ENCODE measurements around the gene CFAP61. TPM values are rescaled to one million over a fixed set of nuclear protein-coding genes. Genes with fewer than 3 reads are reported as not detected.

Gene CFAP61
- polyA plus RNA-seq, 1 of the 3 experiments (the other 2 are of a cell fraction) = 0.26 TPM

GRCh38 chr20:20340443-20340842 lies 288.1 kb downstream of the CFAP61 start:
- ChIA-PET CTCF (interaction anchor here (1.7 to 2.5 kb wide), 2 partner anchors 20 to 103 kb away, joined by 6 to 10 read pairs; no protein-coding TSS in a partner anchor), POLR2A (no interaction called here)
- Histone ChIP-seq H3K9ac (no peak overlapping the region), H3K27ac (ENCODE audit: low read depth in 2 of 2, low read length in 1 of 2) (no peak overlapping the region), H3K4me1 (ENCODE audit: control insufficient read depth in 1 of 2, insufficient read depth in 2 of 2, low read depth in 1 of 2, low read length in 1 of 2) (peaks cover 0 to 13% of the 10 kb centered on the region in 2 experiments; a peak in 2 of 4 replicates), H3K4me2 (no peak overlapping the region), H3K9me2 (no peaks in the 10 kb centered on the region), H3K27me3 (ENCODE audit: insufficient read depth) (no peaks in the 10 kb centered on the region; the same call in 1 of the 2 replicates), H2AFZ (ENCODE audit: low read depth) (no peak overlapping the region), H4K20me1 (ENCODE audit: insufficient read depth) (no peaks in the 10 kb centered on the region), H3K36me3 (replicated peaks in 1 of 2; ENCODE audit: control insufficient read depth in 1 of 2, insufficient read depth in 2 of 2, low read length in 1 of 2) (no peaks in the 10 kb centered on the region), H3K79me2 (ENCODE audit: insufficient read depth) (no peaks in the 10 kb centered on the region), H3F3A (replicated peaks; ENCODE audit: insufficient read depth) (no peaks in the 10 kb centered on the region), H3K4me3 (ENCODE audit: low read depth in 2 of 2, low read length in 1 of 2) (no peak overlapping the region), H3K9me3 (no peaks in the 10 kb centered on the region)
- no peak for DNase-seq
- WGBS (ENCODE audit: low lambda C conversion rate) = 31% methylated on average over 14 of the region's 16 CpGs
- TF ChIP-seq TAF1 (IDR thresholded peaks at IDR 0.05; ENCODE audit: borderline replicate concordance, low read depth, low read length) = no peak
- TF ChIP-seq RCOR1 (IDR thresholded peaks at IDR 0.05; ENCODE audit: low read length) = no peak
- TF ChIP-seq POLR2AphosphoS5 (IDR thresholded peaks at IDR 0.05; ENCODE audit: low read depth, low read length) = no peak

- Histone ChIP-seq H3K9ac (no peak overlapping the region), H3K9me3 (no peaks in the 10 kb centered on the region), H3K4me3 (ENCODE audit: low read depth in 2 of 2, low read length in 1 of 2) (no peak overlapping the region), H3K4me1 (ENCODE audit: control insufficient read depth in 1 of 2, insufficient read depth in 2 of 2, low read depth in 1 of 2, low read length in 1 of 2) (peaks cover 0 to 13% of the 10 kb centered on the region in 2 experiments; a peak in 2 of 4 replicates), H3K36me3 (replicated peaks in 1 of 2; ENCODE audit: control insufficient read depth in 1 of 2, insufficient read depth in 2 of 2, low read length in 1 of 2) (no peaks in the 10 kb centered on the region), H2AFZ (ENCODE audit: low read depth) (no peak overlapping the region), H3K27me3 (ENCODE audit: insufficient read depth) (no peaks in the 10 kb centered on the region; the same call in 1 of the 2 replicates), H3F3A (replicated peaks; ENCODE audit: insufficient read depth) (no peaks in the 10 kb centered on the region), H3K27ac (ENCODE audit: low read depth in 2 of 2, low read length in 1 of 2) (no peak overlapping the region), H3K79me2 (ENCODE audit: insufficient read depth) (no peaks in the 10 kb centered on the region), H3K4me2 (no peak overlapping the region), H4K20me1 (ENCODE audit: insufficient read depth) (no peaks in the 10 kb centered on the region), H3K9me2 (no peaks in the 10 kb centered on the region)
- ChIA-PET POLR2A (no interaction called here), CTCF (interaction anchor here (0.8 to 2.5 kb wide), 4 partner anchors 19 to 253 kb away, joined by 3 to 10 read pairs (median 4); no protein-coding TSS in a partner anchor)
- WGBS (ENCODE audit: low lambda C conversion rate) = 6% methylated on average over 4 of the region's 4 CpGs
- DNase-seq = peak; percentile 54
- no peak for TF ChIP-seq NRF1 (IDR thresholded peaks at IDR 0.05; ENCODE audit: low read depth, low read length)
- TF ChIP-seq POLR2AphosphoS5 (IDR thresholded peaks at IDR 0.05; ENCODE audit: low read depth, low read length) = no peak
- no peak for TF ChIP-seq SMC3 (IDR thresholded peaks at IDR 0.05; ENCODE audit: low read depth, low read length)
- peak; percentile 60 for TF ChIP-seq GATA2 (CRISPR knock-in tag; IDR thresholded peaks at IDR 0.05)
- TF ChIP-seq FOXM1 (IDR thresholded peaks at IDR 0.05; ENCODE audit: low read depth) = no peak
- no peak for TF ChIP-seq REST (IDR thresholded peaks at IDR 0.05; ENCODE audit: low read depth, low read length)
- peak in 1 of 2 experiments; percentile 37; a peak in 1 of 4 replicates for TF ChIP-seq EP300 (IDR thresholded peaks at IDR 0.05; ENCODE audit: borderline replicate concordance in 1 of 2, low read depth in 1 of 2, low read length in 1 of 2)
- no peak for TF ChIP-seq MEF2A (IDR thresholded peaks at IDR 0.05; ENCODE audit: borderline replicate concordance, low read depth)
- TF ChIP-seq CTCF (IDR thresholded peaks at IDR 0.05) = no peak
- TF ChIP-seq GABPA (IDR thresholded peaks at IDR 0.05; ENCODE audit: low read depth) = no peak
- TF ChIP-seq USF2 (IDR thresholded peaks at IDR 0.05; ENCODE audit: borderline replicate concordance, low read depth, low read length) = no peak
- TF ChIP-seq RFX5 (IDR thresholded peaks at IDR 0.05; ENCODE audit: low read length) = no peak
- no peak for TF ChIP-seq PBX3 (IDR thresholded peaks at IDR 0.05)
- TF ChIP-seq RXRA (IDR thresholded peaks at IDR 0.05; ENCODE audit: borderline replicate concordance, low read depth) = no peak
- no peak for TF ChIP-seq ZBTB33 (IDR thresholded peaks at IDR 0.05; ENCODE audit: borderline replicate concordance, low read depth)
- no peak for TF ChIP-seq SIN3A (IDR thresholded peaks at IDR 0.05; ENCODE audit: borderline replicate concordance, low read depth, low read length)
Observed at GRCh38 chr20:20341371-20341770, 289.0 kb downstream of the CFAP61 start.
